Activated CD8-positive, alpha-beta memory T cell treated with anti-CD3 and anti-CD28 coated beads, Interleukin-2, amount 50 U/mL, for 1 hour (primary cell): Measurements from ENCODE around the gene UACA.
"Not testable (repeated sequence)": the region's sequence is repeated elsewhere in the genome, so short reads cannot be mapped to it uniquely, and the experiment has no call there.

Experiments used
- DNase-seq: peaks from one replicate; pipeline ENCODE4 v3.0.0-alpha.2; 2020; ENCODE audit errors: extremely low read depth

Gene UACA

DNA sequence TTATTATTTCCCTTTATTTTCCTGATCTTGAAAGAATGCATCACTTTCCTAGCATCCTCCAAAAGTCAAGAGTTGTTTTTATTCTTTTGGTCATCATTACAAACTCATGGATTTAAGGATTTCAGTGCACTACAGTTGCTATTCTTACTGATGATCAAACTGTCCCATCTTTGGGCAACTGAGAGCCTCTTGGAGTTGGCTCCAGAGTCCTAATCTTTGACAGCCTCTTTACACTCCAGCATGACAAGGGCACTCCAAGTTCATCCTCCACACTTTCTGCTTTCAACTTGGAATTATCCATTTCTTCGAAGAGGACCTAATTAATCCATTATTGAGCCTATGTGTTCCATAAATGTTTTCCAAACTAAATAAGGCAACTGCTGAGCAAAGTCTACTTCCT, 5.7 kb downstream of the UACA start:
- no peak for DNase-seq

DNA sequence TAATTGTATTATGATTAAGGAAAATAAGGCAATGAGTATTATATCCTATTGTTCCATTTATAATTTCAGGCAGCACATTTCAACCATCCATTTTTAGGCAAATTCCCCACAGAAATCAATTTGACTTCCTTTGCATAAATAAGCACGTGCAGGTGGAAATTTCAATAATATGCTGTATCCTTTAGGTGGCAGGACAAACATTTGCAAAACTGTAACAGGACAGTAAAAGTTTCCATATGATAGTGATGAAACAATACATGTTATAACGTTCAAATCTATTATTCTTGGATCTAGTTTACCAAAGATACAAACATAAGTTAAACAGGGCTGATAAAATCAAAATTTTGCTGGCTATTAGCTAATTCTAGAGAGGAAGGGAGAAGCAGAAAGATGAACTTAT, 8.5 kb downstream of the UACA start:
- no peak for DNase-seq

DNA sequence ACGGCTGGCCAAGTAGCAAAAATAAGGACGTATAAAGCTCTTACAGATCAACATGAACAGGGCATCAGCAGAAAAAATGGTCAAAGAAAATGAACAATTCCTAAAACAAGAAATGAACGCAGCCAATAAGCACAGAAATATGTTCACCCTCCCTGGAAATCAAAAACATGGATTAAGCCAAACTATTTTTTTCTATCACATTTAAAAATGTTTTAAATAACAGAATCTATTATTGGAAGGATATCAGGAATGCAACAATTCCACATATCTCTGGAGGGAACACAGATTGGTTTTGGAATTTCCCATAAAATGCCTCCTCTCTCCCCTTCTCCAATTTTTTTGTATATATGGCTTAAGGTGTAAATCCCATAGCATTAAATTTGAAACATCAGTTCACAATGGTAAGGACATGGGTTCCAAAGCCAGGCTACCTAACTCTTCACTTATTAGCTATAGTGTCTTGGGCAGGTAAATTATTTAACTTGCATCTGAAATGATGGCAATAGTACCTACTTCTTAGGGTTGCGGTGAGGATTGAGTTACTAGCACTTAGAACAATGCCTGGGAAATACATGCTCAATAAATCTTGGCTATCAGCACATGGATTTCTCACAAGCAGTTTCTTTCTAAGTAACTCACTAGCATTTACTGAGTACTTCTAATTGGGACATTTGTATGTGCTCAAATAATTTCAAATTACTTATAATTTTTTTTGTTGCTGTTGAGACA, 10.1 kb downstream of the UACA start:
- DNase-seq = no peak

DNA sequence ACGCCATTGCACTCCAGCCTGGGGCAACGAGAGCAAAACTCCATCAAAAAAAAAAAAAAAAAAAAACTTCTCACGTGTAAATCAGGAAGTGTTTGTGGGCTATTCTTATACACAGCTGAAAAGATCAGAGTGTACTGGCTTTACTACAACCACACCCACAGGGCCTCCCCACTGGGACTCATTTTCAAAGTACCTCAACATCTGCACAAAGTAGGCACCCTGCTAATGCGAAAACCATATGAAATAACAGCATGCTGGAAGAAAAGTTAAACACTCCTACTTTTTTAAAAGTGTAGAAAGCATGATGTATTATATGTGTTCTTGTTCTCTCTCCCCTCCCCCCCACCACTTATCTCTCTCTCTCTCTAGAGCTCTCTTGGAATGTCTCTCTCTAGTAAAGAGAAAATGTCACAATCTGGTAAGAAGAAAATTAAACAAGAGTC, 11.1 kb downstream of the UACA start:
- no peak for DNase-seq

- DNase-seq = no peak
Observed at GRCh38 chr15:70750203-70750869, 13.0 kb downstream of the UACA start.

DNA sequence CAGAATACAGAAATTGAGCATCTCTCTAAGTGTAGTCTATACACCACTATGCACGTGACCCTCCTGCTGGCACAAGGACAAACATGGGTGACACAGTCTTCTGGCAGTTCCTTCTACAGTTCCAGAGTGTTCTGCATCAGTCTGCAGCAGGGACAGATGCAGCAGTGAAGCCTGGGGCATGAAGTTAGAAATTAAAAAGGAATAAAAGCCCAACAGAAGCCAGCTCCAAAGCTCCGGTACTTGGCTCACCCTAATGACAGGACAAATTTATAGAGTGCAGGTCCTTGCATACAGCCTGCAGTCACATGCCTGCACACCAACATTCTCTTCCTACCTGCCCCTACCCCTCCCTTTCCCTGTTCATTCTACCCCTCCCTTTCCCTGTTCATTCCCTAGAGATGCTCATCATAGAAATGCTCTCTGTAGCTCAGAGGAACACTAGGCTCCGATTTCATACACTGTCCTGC, 15.0 kb downstream of the UACA start:
- DNase-seq = no peak

- not testable (repeated sequence) for DNase-seq
Observed at GRCh38 chr15:70746598-70746997, 16.8 kb downstream of the UACA start.

- DNase-seq = no peak
Observed at GRCh38 chr15:70742928-70743327, 20.4 kb downstream of the UACA start.

- no peak for DNase-seq
Observed at GRCh38 chr15:70741677-70742293, 21.6 kb downstream of the UACA start.

- no peak for DNase-seq
Observed at GRCh38 chr15:70741107-70741531, 22.2 kb downstream of the UACA start.

- DNase-seq = not testable (repeated sequence)
Observed at GRCh38 chr15:70735040-70735439, 28.3 kb downstream of the UACA start.

- DNase-seq = no peak
Observed at GRCh38 chr15:70729164-70729563, 34.2 kb downstream of the UACA start.

- no peak for DNase-seq
Observed at GRCh38 chr15:70726753-70727152, 36.6 kb downstream of the UACA start.

- no peak for DNase-seq
Observed at GRCh38 chr15:70723927-70724326, 39.4 kb downstream of the UACA start.

DNA sequence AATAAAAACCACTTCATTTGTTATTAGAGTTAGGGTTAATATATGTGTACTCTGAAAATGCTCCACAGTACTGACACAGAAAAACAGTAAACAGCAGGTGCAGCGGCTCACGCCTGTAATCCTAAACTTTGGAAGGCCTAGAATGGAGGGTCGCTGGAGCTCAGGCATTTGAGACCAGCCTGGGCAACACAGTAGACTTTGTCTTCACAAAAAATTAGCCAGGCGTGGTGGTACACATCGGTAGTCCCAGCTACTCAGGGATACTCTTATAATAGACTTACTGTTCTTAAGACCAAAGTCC, 40.3 kb downstream of the UACA start:
- no peak for DNase-seq

- no peak for DNase-seq
Observed at GRCh38 chr15:70722266-70723121, 40.9 kb downstream of the UACA start.

GRCh38 chr15:70720228-70721016, 42.9 kb downstream of the UACA start:
- DNase-seq = no peak

DNA sequence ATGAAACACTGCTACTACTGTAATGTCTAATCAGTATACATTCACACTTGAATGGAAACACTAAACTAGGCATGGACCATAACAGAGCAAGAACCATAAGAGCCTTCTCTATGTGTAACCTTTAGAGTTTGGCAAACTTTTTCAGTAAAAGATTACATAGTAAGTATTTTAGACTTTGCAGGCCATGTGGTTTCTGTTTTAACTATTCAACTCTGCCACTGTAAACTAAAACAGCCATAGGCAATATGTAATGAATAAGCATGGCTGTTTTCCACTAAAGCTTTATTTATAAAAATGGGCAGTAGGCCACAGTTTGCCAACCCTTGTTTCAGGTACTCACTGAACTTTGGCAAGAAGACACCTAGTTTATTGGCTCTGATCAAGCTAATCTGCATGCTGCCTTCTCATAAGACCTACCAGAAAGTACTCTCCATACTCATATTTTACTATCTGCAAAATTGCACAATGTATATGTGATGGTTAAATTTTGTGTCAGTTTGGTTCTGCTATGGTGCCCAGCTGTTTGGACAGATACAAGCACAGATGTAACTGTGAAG, 46.0 kb downstream of the UACA start:
- no peak for DNase-seq

DNA sequence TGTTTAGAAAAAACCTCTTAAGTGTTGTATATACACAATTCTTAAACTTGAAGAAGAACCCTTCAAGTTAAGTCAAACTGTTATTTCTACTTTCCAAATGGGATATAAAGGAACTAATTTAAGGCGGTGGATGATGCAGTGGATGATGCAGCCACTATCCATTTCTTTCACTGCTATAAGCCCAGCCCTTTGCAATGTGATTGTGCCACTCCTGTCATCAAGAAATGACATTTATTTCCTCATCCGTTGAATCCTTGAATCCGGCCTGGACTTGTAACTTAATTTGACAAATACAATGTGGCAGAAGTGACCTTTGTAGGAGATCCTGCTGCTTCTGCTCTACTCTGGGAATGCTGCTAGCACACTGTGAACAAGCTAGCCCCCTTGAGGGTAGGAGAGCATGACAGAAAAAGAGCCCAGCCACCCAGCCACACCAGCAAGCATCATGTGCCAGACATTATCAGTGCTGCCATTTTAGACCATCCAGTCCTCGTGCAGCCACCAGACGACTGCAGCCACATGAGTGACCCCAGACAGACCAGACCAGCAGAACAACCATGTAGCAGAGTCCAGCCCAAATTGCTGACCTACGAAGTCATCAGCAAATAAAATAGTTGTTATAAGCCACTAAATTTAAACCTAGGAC, 47.4 kb downstream of the UACA start:
- no peak for DNase-seq

GRCh38 chr15:70714565-70714964, 48.8 kb downstream of the UACA start:
- no peak for DNase-seq

DNA sequence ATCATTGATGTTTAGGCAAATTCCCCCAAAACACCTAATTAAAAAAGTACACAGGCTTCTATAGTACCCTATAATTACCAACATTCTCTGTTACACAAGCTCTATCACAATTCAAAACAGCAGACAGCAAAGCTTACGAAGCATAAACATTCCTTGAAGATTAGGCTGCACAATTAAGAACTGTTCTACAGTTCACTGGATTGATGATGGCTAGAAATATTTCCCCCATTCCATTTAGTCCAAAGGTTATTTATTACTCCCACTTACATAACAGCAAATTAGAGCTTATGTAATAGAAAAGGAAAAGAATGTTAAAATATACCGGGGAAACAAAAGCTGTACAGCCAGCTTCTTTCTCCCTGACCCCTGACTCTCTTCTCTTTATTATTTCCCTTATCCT, 49.3 kb downstream of the UACA start:
- DNase-seq = no peak
